Neuronal stem cell (in vitro differentiated cells): ENCODE measurements around the gene HS3ST3A1. TPM values are rescaled to one million over a fixed set of nuclear protein-coding genes. Genes with fewer than 3 reads are reported as not detected.

Experiments
- DNase-seq: peaks from one replicate; pipeline ENCODE4 v3.0.0-alpha.2; 2013; ENCODE audit warnings: low spot score
- H2AFZ ChIP-seq: one replicate; pipeline ENCODE4 v1.6.1; 2013; ENCODE audit warnings: mild to moderate bottlenecking, low read length, inconsistent platforms
- H2AK5ac ChIP-seq: 2 replicates; pipeline ENCODE4 v1.6.1; 2013; ENCODE audit warnings: low read depth, mild to moderate bottlenecking, inconsistent platforms, low read length, moderate library complexity, mixed read lengths
- H2BK120ac ChIP-seq: 2 replicates; pipeline ENCODE4 v1.6.1; 2013; ENCODE audit warnings: low read depth, mild to moderate bottlenecking, inconsistent platforms, low read length, moderate library complexity, mixed read lengths
- H2BK12ac ChIP-seq: one replicate; pipeline ENCODE4 v1.6.1; 2013; ENCODE audit warnings: low read length, inconsistent platforms
- H2BK15ac ChIP-seq: 2 replicates; pipeline ENCODE4 v1.6.1; 2013; ENCODE audit warnings: mild to moderate bottlenecking, low read length, inconsistent platforms, mixed read lengths
- H2BK5ac ChIP-seq: one replicate; pipeline ENCODE4 v1.6.1; 2013; ENCODE audit warnings: inconsistent platforms, mild to moderate bottlenecking, low read length, moderate library complexity
- H3K14ac ChIP-seq: one replicate; pipeline ENCODE4 v1.6.1; 2013; ENCODE audit warnings: low read length, inconsistent platforms
- H3K18ac ChIP-seq: 2 replicates; pipeline ENCODE4 v1.6.1; 2013; ENCODE audit warnings: low read length, inconsistent platforms
- H3K23ac ChIP-seq: 2 replicates; pipeline ENCODE4 v1.6.1; 2013; ENCODE audit warnings: low read depth, mild to moderate bottlenecking, mixed read lengths, low read length, inconsistent platforms; ENCODE audit not compliant: poor library complexity
- H3K27ac ChIP-seq: replicated peaks from 3 replicates; pipeline ENCODE4 v1.5.1; 2013; ENCODE audit warnings: low read length, inconsistent platforms
- H3K27me3 ChIP-seq, 3 experiments: 2 replicates each; pipeline ENCODE4 v1.6.1; 2013; ENCODE audit warnings: low read length in 3 of 3, mild to moderate bottlenecking in 2 of 3, inconsistent platforms in 1 of 3, low read depth in 1 of 3, mixed read lengths in 1 of 3, moderate library complexity in 1 of 3; ENCODE audit not compliant: control insufficient read depth in 3 of 3, insufficient read depth in 3 of 3
- H3K36me3 ChIP-seq, 2 donors: replicated peaks in 1 of 2; 2 replicates each; pipeline ENCODE4 v1.6.1; 2013; ENCODE audit warnings: low read length in 2 of 2; ENCODE audit not compliant: control insufficient read depth in 2 of 2, insufficient read depth in 2 of 2
- H3K4ac ChIP-seq: 2 replicates; pipeline ENCODE4 v1.6.1; 2013; ENCODE audit warnings: inconsistent platforms, mild to moderate bottlenecking, low read length, moderate library complexity
- H3K4me1 ChIP-seq, 2 donors: 1 replicate in 1 of 2; 2 replicates in 1 of 2; pipeline ENCODE4 v1.6.1; 2013; ENCODE audit warnings: low read length in 2 of 2, low read depth in 1 of 2; ENCODE audit not compliant: control insufficient read depth in 2 of 2, insufficient read depth in 1 of 2
- H3K4me2 ChIP-seq: one replicate; pipeline ENCODE4 v1.6.1; 2013; ENCODE audit warnings: mild to moderate bottlenecking, low read length, inconsistent platforms; ENCODE audit not compliant: insufficient read depth, poor library complexity, severe bottlenecking
- H3K4me3 ChIP-seq, 2 donors: 2 replicates each; pipeline ENCODE4 v1.5.1; 2013; ENCODE audit warnings: low read length in 2 of 2, mild to moderate bottlenecking in 2 of 2, inconsistent platforms in 1 of 2, moderate library complexity in 1 of 2
- H3K79me1 ChIP-seq: one replicate; pipeline ENCODE4 v1.6.1; 2013; ENCODE audit warnings: low read depth, mild to moderate bottlenecking, inconsistent platforms, low read length, moderate library complexity
- H3K9ac ChIP-seq: one replicate; pipeline ENCODE4 v1.6.1; 2013; ENCODE audit warnings: mild to moderate bottlenecking, low read depth, low read length, inconsistent platforms; ENCODE audit not compliant: poor library complexity
- H3K9me3 ChIP-seq, 2 donors: replicated peaks in 1 of 2; 2 replicates each; pipeline versions ENCODE3 to v1.6.1; 2013; ENCODE audit warnings: low read length in 2 of 2, mild to moderate bottlenecking in 2 of 2, inconsistent platforms in 1 of 2, low read depth in 1 of 2, mixed read lengths in 1 of 2, moderate library complexity in 1 of 2; ENCODE audit not compliant: control insufficient read depth in 2 of 2, insufficient read depth in 1 of 2
- H4K8ac ChIP-seq: one replicate; pipeline ENCODE4 v1.6.1; 2013; ENCODE audit warnings: low read depth, mild to moderate bottlenecking, inconsistent platforms, low read length, moderate library complexity
- H4K91ac ChIP-seq: one replicate; pipeline ENCODE4 v1.6.1; 2013; ENCODE audit warnings: low read length, low read depth, mild to moderate bottlenecking, inconsistent platforms; ENCODE audit not compliant: poor library complexity
- WGBS, 2 donors: extraction: QIAGEN DNeasy Blood & Tissue Kit; methylation state at CpG; one replicate each; pipeline ENCODE4 v1.1.7; 2013; ENCODE audit warnings: missing lambda C conversion rate in 2 of 2, mixed read lengths in 1 of 2; ENCODE audit not compliant: insufficient read length in 2 of 2, insufficient replicate concordance in 1 of 2; ENCODE audit errors: extremely low coverage in 2 of 2; 5-methylcytosine and 5-hydroxymethylcytosine counted together
- small RNA-seq: library from polyadenylated mRNA; stranded (forward); fragments of <200 nt; extraction: miRNeasy Mini kit (QIAGEN cat#:217004); gene quantifications from one replicate; pipeline ENCODE3, GENCODE V24; 2013; ENCODE audit not compliant: insufficient read depth

The HS3ST3A1 gene

DNA sequence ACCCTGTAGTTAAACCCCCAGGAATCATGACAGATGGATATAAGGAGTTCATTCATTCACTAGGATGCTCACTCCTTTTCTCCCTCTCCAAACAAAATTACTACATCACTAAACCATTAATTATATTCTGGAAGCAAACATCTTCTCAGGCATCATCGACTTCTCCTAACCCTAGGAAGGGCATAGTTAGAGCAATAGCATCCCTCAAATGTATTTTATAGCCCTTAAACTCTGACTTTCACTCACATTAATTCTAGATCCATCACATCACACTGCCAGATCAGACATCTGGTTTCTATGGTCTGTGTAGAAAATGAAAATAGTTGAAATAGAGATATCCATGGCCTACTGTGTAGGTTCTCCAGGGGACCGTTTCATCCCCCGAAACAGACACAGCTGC, 143.9 kb downstream of the HS3ST3A1 start:
- Histone ChIP-seq H2BK120ac (no peak overlapping the region), H4K8ac (no peak overlapping the region), H2BK5ac (no peak overlapping the region), H2AK5ac (no peak overlapping the region), H2BK15ac (no peak overlapping the region), H4K91ac (no peak overlapping the region), H3K36me3 (no peaks in the 10 kb centered on the region), H3K4me1 (no peaks in the 10 kb centered on the region), H3K9me3 (no peaks in the 10 kb centered on the region), H3K23ac (no peak overlapping the region), H3K27me3 (no peaks in the 10 kb centered on the region), H3K4ac (no peak overlapping the region), H2AFZ (no peak overlapping the region), H2BK12ac (no peak overlapping the region), H3K79me1 (no peaks in the 10 kb centered on the region), H3K14ac (no peak overlapping the region), H3K4me3 (no peak overlapping the region), H3K4me2 (no peak overlapping the region), H3K27ac (no peak overlapping the region), H3K9ac (no peak overlapping the region), H3K18ac (no peak overlapping the region)
- no peak for DNase-seq
- WGBS, 2 donors = no CpG with 5 or more reads among the region's 3 CpGs

Small RNA genes within 50 kb of the gene (small RNA-seq; reads per million reads assigned to genes)
- gene MIR548H3 = not detected
